Gastroesophageal sphincter (tissue), 4 donors: Measurements from ENCODE around the gene FBXO5. TPM values are rescaled to one million over a fixed set of nuclear protein-coding genes. Genes with fewer than 3 reads are reported as not detected.
"Not testable (repeated sequence)": the region's sequence is repeated elsewhere in the genome, so short reads cannot be mapped to it uniquely, and the experiment has no call there.

Source experiments
- ATAC-seq: fragments of 150-250 bp; one replicate; pipeline ENCODE4 v1.9.1; 2016; ENCODE audit warnings: mild to moderate bottlenecking, moderate library complexity
- H3K27ac ChIP-seq, 4 donors: fragments of 200-600 bp; sonication (generic) in 3 of 4; 1 replicate in 3 of 4; 2 replicates in 1 of 4; pipeline ENCODE4 v1.5.1; 2016 to 2019
- H3K27me3 ChIP-seq: fragments of 200-600 bp; sonication (generic); one replicate; pipeline ENCODE4 v1.5.1; 2019
- H3K36me3 ChIP-seq, 2 donors: fragments of 200-600 bp; sonication (generic); one replicate each; pipeline ENCODE4 v1.5.1; 2019; ENCODE audit warnings: control low read depth in 1 of 2
- H3K4me1 ChIP-seq, 3 donors: fragments of 200-600 bp; sonication (generic); 1 replicate in 2 of 3; 2 replicates in 1 of 3; pipeline ENCODE4 v1.5.1; 2016 to 2019; ENCODE audit warnings: control low read depth in 2 of 3
- H3K4me3 ChIP-seq, 2 donors: fragments of 200-600 bp; sonication (generic); one replicate each; pipeline ENCODE4 v1.5.1; 2019; ENCODE audit warnings: mild to moderate bottlenecking in 1 of 2, moderate library complexity in 1 of 2
- H3K9me3 ChIP-seq, 3 donors: fragments of 200-600 bp; sonication (generic); one replicate each; pipeline ENCODE4 v1.5.1; 2017 to 2019; ENCODE audit warnings: control low read depth in 2 of 3
- CTCF ChIP-seq, 4 experiments: fragments of 200-600 bp in 2 of 4; fragments of 450-650 bp in 2 of 4; sonication (generic) in 1 of 4; IDR thresholded peaks; one replicate each; pipeline ENCODE4 v1.5.1; 2017 to 2019; ENCODE audit warnings: antibody characterized with exemption in 4 of 4, mild to moderate bottlenecking in 2 of 4, moderate library complexity in 2 of 4
- EP300 ChIP-seq: sonication (generic); formaldehyde crosslinking; IDR thresholded peaks from one replicate; pipeline ENCODE4 v1.6.1; 2017; ENCODE audit warnings: antibody characterized with exemption, mild to moderate bottlenecking
- POLR2A ChIP-seq, 2 donors: fragments of 450-650 bp; IDR thresholded peaks; one replicate each; pipeline ENCODE4 v1.6.1; 2017; ENCODE audit warnings: antibody characterized with exemption in 2 of 2, mild to moderate bottlenecking in 2 of 2, moderate library complexity in 1 of 2
- POLR2AphosphoS5 ChIP-seq: sonication (generic); formaldehyde crosslinking; IDR thresholded peaks from one replicate; pipeline ENCODE4 v1.6.1; 2017; ENCODE audit warnings: antibody characterized with exemption
- WGBS, 2 donors: methylation state at CpG; one replicate each; pipeline ENCODE4 v1.1.5; 2018; ENCODE audit warnings: low coverage in 1 of 2; 5-methylcytosine and 5-hydroxymethylcytosine counted together
- total RNA-seq, 4 donors: library from RNA; depleted of rRNA; stranded (reverse); fragments of >200 nt; gene quantifications; one replicate each; pipeline ENCODE4 v1.1.0, GENCODE V29; 2016

Gene FBXO5
- total RNA-seq, 4 donors from 2014 or later: 2.2 to 5.9 (median 3.2) TPM

DNA sequence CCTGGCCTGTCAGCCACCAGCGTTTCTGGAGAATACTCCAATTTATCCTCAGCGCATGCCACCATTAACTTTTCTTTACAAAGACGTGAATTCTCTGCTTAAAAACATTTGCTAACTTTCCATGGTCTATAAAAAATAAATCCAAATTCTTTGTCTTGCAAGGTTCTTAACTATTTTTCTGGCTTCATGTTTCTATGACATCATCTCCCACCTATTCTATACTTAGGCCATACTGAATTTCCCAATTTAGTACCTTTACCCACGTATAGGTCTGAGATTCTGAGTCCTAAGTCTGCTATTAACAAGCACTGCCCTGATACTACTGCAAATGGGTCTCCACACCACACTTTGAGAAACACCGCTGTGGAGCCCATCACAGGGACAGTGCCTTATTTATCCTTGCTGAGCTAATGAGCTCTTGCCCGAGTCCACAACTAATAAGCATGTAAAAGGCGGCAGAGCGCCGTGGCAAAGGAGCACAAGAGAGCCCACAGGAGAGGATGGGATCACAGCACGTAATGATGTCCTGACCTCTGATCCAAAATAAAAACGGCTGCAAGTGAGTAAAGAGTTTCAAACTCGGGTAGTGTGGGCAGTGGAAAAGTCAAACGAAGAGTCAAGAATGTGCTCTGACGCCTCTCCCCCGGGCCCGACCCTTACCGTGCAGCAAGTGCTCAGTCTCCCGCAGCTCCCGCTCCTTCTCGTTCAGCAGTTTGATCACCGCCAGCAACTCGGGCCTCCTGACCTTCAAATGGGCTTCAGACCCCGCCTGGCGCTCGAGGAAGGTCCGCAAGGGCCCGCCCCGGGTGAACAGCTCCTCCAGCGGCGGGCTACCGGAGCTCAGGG lies 19.1 kb upstream of the FBXO5 start:
- peak overlapping the region; percentile 73 to 87 for H3K4me3 ChIP-seq
- TF ChIP-seq POLR2A (IDR thresholded peaks at IDR 0.05): no peak
- no peak for TF ChIP-seq CTCF (IDR thresholded peaks at IDR 0.05)
- TF ChIP-seq EP300: no peak
- TF ChIP-seq POLR2AphosphoS5: no peak
- peaks cover 11 to 49% (median 16%) of the 10 kb centered on the region in 3 donors for H3K4me1 ChIP-seq
- peaks cover 0 to 14% of the 10 kb centered on the region in 2 donors for H3K36me3 ChIP-seq
- H3K27me3 ChIP-seq: no peaks in the 10 kb centered on the region
- no peaks in the 10 kb centered on the region for H3K9me3 ChIP-seq
- peak; percentile 39 for ATAC-seq
- 6 to 7% methylated on average over 6 to 14 of the region's 31 CpGs for WGBS, 2 donors
- H3K27ac ChIP-seq: peak overlapping the region; percentile 79 to 95 (median 89)

GRCh38 chr6:153000790-153001189 lies 17.9 kb upstream of the FBXO5 start:
- Histone ChIP-seq H3K36me3 (peaks cover 0 to 19% of the 10 kb centered on the region in 2 donors), H3K4me1 (peaks cover 11 to 49% (median 16%) of the 10 kb centered on the region in 3 donors), H3K27ac (peak overlapping the region in 1 of 4 donors; percentile 13)
- not testable (repeated sequence) for ATAC-seq, H3K9me3 ChIP-seq, H3K27me3 ChIP-seq, H3K4me3 ChIP-seq
- 80% methylated on average over 1 to 6 of the region's 9 CpGs for WGBS, 2 donors

DNA sequence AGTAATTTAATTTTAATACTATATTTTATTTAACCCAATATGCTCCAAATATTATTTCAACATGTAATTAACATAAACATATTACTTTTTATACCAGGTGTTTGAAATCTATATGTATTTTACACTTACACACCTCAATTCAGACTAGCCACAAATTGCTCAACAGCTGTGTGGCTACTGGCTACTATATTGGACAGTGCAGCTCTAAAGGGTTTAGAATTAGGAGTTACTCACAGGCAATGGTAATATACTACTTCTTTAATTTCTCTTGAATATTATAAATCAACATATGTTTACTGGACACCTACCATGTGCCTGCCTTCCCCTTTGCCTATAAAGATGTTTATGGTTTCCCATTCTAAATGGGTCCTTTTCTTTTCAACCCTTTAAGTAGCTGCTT lies 17.4 kb upstream of the FBXO5 start:
- Histone ChIP-seq H3K36me3 (peaks cover 0 to 20% of the 10 kb centered on the region in 2 donors), H3K4me1 (peaks cover 11 to 49% (median 16%) of the 10 kb centered on the region in 3 donors), H3K9me3 (no peaks in the 10 kb centered on the region), H3K27ac (no peak overlapping the region), H3K4me3 (no peak overlapping the region), H3K27me3 (no peaks in the 10 kb centered on the region)
- ATAC-seq: no peak
- TF ChIP-seq CTCF (IDR thresholded peaks at IDR 0.05): no peak
- no peak for TF ChIP-seq EP300
- TF ChIP-seq POLR2A (IDR thresholded peaks at IDR 0.05): no peak
- TF ChIP-seq POLR2AphosphoS5: no peak

DNA sequence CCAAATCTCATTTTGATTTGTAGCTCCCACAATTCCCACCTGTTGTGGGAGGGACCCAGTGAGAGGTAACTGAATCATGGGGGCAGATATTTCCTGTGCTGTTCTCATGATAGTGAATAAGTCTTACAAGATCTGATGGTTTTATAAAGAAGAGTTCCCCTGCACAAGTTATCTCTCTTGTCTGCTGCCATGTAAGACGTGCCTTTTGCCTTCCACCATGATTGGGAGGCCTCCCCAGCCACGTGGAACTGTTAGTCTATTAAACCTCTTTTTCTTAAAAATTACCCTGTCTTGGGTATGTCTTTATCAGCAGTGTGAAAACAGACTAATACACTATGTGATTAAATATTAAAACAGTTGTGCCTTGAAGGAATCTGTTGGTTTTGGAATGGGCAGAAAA lies 16.7 kb upstream of the FBXO5 start:
- peaks cover 0 to 27% of the 10 kb centered on the region in 2 donors for H3K36me3 ChIP-seq
- not testable (repeated sequence) for H3K27me3 ChIP-seq, ATAC-seq, H3K9me3 ChIP-seq, H3K27ac ChIP-seq, H3K4me3 ChIP-seq
- 48 to 67% methylated on average over 1 to 2 of the region's 2 CpGs for WGBS, 2 donors
- peaks cover 11 to 49% (median 16%) of the 10 kb centered on the region in 3 donors for H3K4me1 ChIP-seq

DNA sequence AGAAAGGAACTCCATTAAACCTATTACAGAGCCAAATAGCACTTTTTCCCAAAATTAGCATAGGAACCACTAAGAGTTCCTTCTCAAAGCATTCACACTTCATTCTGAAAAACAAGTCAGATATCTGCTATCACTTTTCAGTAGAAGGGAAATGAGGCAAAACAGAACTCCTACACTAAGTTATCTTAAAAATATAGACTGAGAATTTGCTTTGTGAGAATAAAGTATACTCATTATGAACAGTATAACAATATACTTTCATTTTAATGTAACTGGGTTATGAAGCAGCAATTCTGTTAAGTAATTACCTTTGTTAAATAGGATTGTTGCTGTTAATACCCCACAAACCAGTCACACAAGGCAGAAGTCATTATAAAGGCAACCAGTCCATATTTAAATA lies 11.0 kb upstream of the FBXO5 start:
- H3K4me3 ChIP-seq: no peak overlapping the region
- no peak overlapping the region for H3K27ac ChIP-seq
- TF ChIP-seq POLR2AphosphoS5 (no peak), CTCF (IDR thresholded peaks at IDR 0.05) (no peak), EP300 (no peak), POLR2A (IDR thresholded peaks at IDR 0.05) (no peak)
- ATAC-seq: no peak
- no peaks in the 10 kb centered on the region for H3K9me3 ChIP-seq
- H3K27me3 ChIP-seq: no peaks in the 10 kb centered on the region
- peaks cover 0 to 4% (median 0%) of the 10 kb centered on the region in 3 donors for H3K4me1 ChIP-seq
- peaks cover 0 to 78% of the 10 kb centered on the region in 2 donors for H3K36me3 ChIP-seq

GRCh38 chr6:152993431-152993830 lies 10.6 kb upstream of the FBXO5 start:
- Histone ChIP-seq H3K27ac (no peak overlapping the region), H3K4me3 (no peak overlapping the region), H3K27me3 (no peaks in the 10 kb centered on the region), H3K4me1 (peaks cover 0 to under 1% (median 0%) of the 10 kb centered on the region in 3 donors), H3K9me3 (no peaks in the 10 kb centered on the region), H3K36me3 (peaks cover 0 to 78% of the 10 kb centered on the region in 2 donors)
- no peak for TF ChIP-seq CTCF (IDR thresholded peaks at IDR 0.05)
- no peak for TF ChIP-seq EP300
- no peak for TF ChIP-seq POLR2AphosphoS5
- TF ChIP-seq POLR2A (IDR thresholded peaks at IDR 0.05): no peak
- ATAC-seq: no peak
